Mesothelial cell of epicardium (in vitro differentiated cells): ENCODE measurements around the gene PPP2R2C. TPM values are rescaled to one million over a fixed set of nuclear protein-coding genes. Genes with fewer than 3 reads are reported as not detected.

Experiments used
- DNase-seq, 2 experiments: peaks; one replicate each; pipeline ENCODE4 v3.0.0; 2021; ENCODE audit warnings: low spot score in 2 of 2; ENCODE audit not compliant: unreplicated experiment in 2 of 2
- H3K27ac Mint-ChIP-seq: 2 replicates; pipeline ENCODE4 v1.8.0; 2021; ENCODE audit warnings: mixed read lengths
- H3K27me3 Mint-ChIP-seq: 2 replicates; pipeline ENCODE4 v1.8.0; 2021; ENCODE audit warnings: low read depth, mixed read lengths
- H3K36me3 Mint-ChIP-seq: 2 replicates; pipeline ENCODE4 v1.8.0; 2021; ENCODE audit warnings: mixed read lengths
- H3K4me1 Mint-ChIP-seq: 2 replicates; pipeline ENCODE4 v1.8.0; 2021; ENCODE audit warnings: mixed read lengths
- H3K4me3 Mint-ChIP-seq: 2 replicates; pipeline ENCODE4 v1.8.0; 2021; ENCODE audit warnings: mild to moderate bottlenecking, moderate library complexity, mixed read lengths
- H3K9me3 Mint-ChIP-seq: 2 replicates; pipeline ENCODE4 v1.8.0; 2021; ENCODE audit warnings: mixed read lengths
- CTCF ChIP-seq: fragments of 200-600 bp; sonication (generic); IDR thresholded peaks from one replicate; pipeline ENCODE4 v1.5.0; 2021; ENCODE audit warnings: antibody characterized with exemption; ENCODE audit not compliant: unreplicated experiment
- total RNA-seq: library from RNA; stranded (reverse); gene quantifications from 3 replicates; pipeline ENCODE4 v1.2.1, GENCODE V29; 2021

PPP2R2C gene
- total RNA-seq, 1 donor from 2014 or later = 5.2 TPM

GRCh38 chr4:6445403-6446129 lies 26.8 kb downstream of the PPP2R2C start:
- Mint-ChIP-seq H3K27ac (peak overlapping the region; percentile 47), H3K36me3 (no peaks in the 10 kb centered on the region), H3K9me3 (no peaks in the 10 kb centered on the region), H3K4me1 (peaks cover 24% of the 10 kb centered on the region), H3K27me3 (peaks cover 18% of the 10 kb centered on the region), H3K4me3 (no peak overlapping the region)
- no peak for DNase-seq
- no peak for TF ChIP-seq CTCF

- Mint-ChIP-seq H3K27me3 (peaks cover 25% of the 10 kb centered on the region), H3K4me1 (peaks cover 29% of the 10 kb centered on the region), H3K36me3 (no peaks in the 10 kb centered on the region), H3K27ac (no peak overlapping the region), H3K4me3 (no peak overlapping the region), H3K9me3 (no peaks in the 10 kb centered on the region)
- no peak for TF ChIP-seq CTCF
- DNase-seq = no peak
These were observed 27.8 kb downstream of the PPP2R2C start for GRCh38 chr4:6444582-6444981.

- Mint-ChIP-seq H3K9me3 (no peaks in the 10 kb centered on the region), H3K27ac (no peak overlapping the region), H3K4me1 (peaks cover 40% of the 10 kb centered on the region), H3K27me3 (peaks cover 25% of the 10 kb centered on the region), H3K4me3 (no peak overlapping the region), H3K36me3 (no peaks in the 10 kb centered on the region)
- no peak for DNase-seq
- no peak for TF ChIP-seq CTCF
These were observed 29.1 kb downstream of the PPP2R2C start for GRCh38 chr4:6443035-6444023.

GRCh38 chr4:6442555-6442954 lies 29.9 kb downstream of the PPP2R2C start:
- Mint-ChIP-seq H3K4me1 (peaks cover 42% of the 10 kb centered on the region), H3K9me3 (no peaks in the 10 kb centered on the region), H3K4me3 (no peak overlapping the region), H3K36me3 (no peaks in the 10 kb centered on the region), H3K27ac (no peak overlapping the region), H3K27me3 (peaks cover 26% of the 10 kb centered on the region)
- DNase-seq = no peak
- TF ChIP-seq CTCF = no peak

- Mint-ChIP-seq H3K9me3 (no peaks in the 10 kb centered on the region), H3K4me3 (no peak overlapping the region), H3K4me1 (peaks cover 34% of the 10 kb centered on the region), H3K27ac (no peak overlapping the region), H3K27me3 (peaks cover 26% of the 10 kb centered on the region), H3K36me3 (no peaks in the 10 kb centered on the region)
- TF ChIP-seq CTCF = no peak
- DNase-seq = no peak
These were observed 30.7 kb downstream of the PPP2R2C start for GRCh38 chr4:6441758-6442157.
